Activated CD4-positive, CD25-positive, alpha-beta regulatory T cell (primary cell): ENCODE data around the gene SP3.

Experiments
- DNase-seq, 4 experiments: peaks; one replicate each; lab custom pipeline; 2025; lab: John Stamatoyannopoulos, UW

Gene SP3

GRCh38 chr2:173966274-173967098 lies 1.3 kb upstream of the SP3 start:
- DNase-seq, result no peak

- DNase-seq, result peak; percentile 68 to 85 (median 76)
Measured at GRCh38 chr2:173964565-173965371, 405 bp downstream of the SP3 start.

GRCh38 chr2:173963817-173964564 lies 1.2 kb downstream of the SP3 start:
- DNase-seq, result peak; percentile 89 to 91 (median 90)

GRCh38 chr2:173963323-173963816 lies 1.8 kb downstream of the SP3 start:
- DNase-seq, result peak in 2 of 4 experiments; percentile 41 to 47

GRCh38 chr2:173962583-173963110 lies 2.5 kb downstream of the SP3 start:
- DNase-seq, result no peak

GRCh38 chr2:173962031-173962430 lies 3.1 kb downstream of the SP3 start:
- no peak for DNase-seq

GRCh38 chr2:173961346-173961705 lies 3.8 kb downstream of the SP3 start:
- DNase-seq, result no peak

GRCh38 chr2:173959909-173960308 lies 5.3 kb downstream of the SP3 start:
- no peak for DNase-seq

- DNase-seq, result no peak
Measured at GRCh38 chr2:173959358-173959884, 5.8 kb downstream of the SP3 start.

- DNase-seq, result no peak
Measured at GRCh38 chr2:173958198-173958846, 6.9 kb downstream of the SP3 start.

- DNase-seq, result no peak
Measured at GRCh38 chr2:173957517-173957916, 7.7 kb downstream of the SP3 start.

- no peak for DNase-seq
Measured at GRCh38 chr2:173956454-173956853, 8.7 kb downstream of the SP3 start.

- DNase-seq, result no peak
Measured at GRCh38 chr2:173955867-173956266, 9.3 kb downstream of the SP3 start.

- no peak for DNase-seq
Measured at GRCh38 chr2:173955004-173955403, 10.2 kb downstream of the SP3 start.

- no peak for DNase-seq
Measured at GRCh38 chr2:173953047-173953424, 12.1 kb downstream of the SP3 start.

- no peak for DNase-seq
Measured at GRCh38 chr2:173952267-173953046, 12.7 kb downstream of the SP3 start.

GRCh38 chr2:173948842-173949241 lies 16.3 kb downstream of the SP3 start:
- DNase-seq, result no peak

- DNase-seq, result no peak
Measured at GRCh38 chr2:173948198-173948597, 17.0 kb downstream of the SP3 start.

- no peak for DNase-seq
Measured at GRCh38 chr2:173947131-173947530, 18.0 kb downstream of the SP3 start.

GRCh38 chr2:173943738-173944137 lies 21.4 kb downstream of the SP3 start:
- DNase-seq, result no peak
